A673 (cell line): ENCODE data around the gene PIEZO1. TPM values are rescaled to one million over a fixed set of nuclear protein-coding genes. Genes with fewer than 3 reads are reported as not detected.

Experiments
- BruUV-seq: library from RNA; stranded (reverse); fragments of 400-500 nt; replicated peaks from 2 replicates; lab custom pipeline; 2021; lab: Mats Ljungman, UMichigan
- CTCF ChIA-PET: fragments of 300-600 bp; sonication (Branson Sonifier 250); formaldehyde crosslinking; loops from one replicate; lab custom pipeline; 2022; ENCODE audit warnings: antibody characterized with exemption; lab: Charles Lee
- POLR2A ChIA-PET: fragments of 300-600 bp; sonication (Branson Sonifier 250); formaldehyde crosslinking; loops from one replicate; lab custom pipeline; 2022; ENCODE audit warnings: antibody characterized with exemption; ENCODE audit not compliant: low non-redundant PET; lab: Charles Lee
- DNase-seq: peaks from one replicate; pipeline ENCODE4 v3.0.0-alpha.2; 2015; ENCODE audit warnings: low spot score
- H3K27ac ChIP-seq: fragments of 200-600 bp; sonication (generic); 2 replicates; pipeline ENCODE4 v1.5.1; 2016; ENCODE audit warnings: mixed run types, low read depth, mild to moderate bottlenecking, mixed read lengths, antibody characterized with exemption, low read length; ENCODE audit not compliant: poor library complexity, severe bottlenecking
- H3K27me3 ChIP-seq: fragments of 200-600 bp; sonication (generic); replicated peaks from 2 replicates; pipeline ENCODE4 v1.6.1; 2017; ENCODE audit warnings: mixed run types, low read depth, mild to moderate bottlenecking, mixed read lengths, antibody characterized with exemption, low read length; ENCODE audit not compliant: insufficient read depth, poor library complexity
- H3K36me3 ChIP-seq: fragments of 200-600 bp; sonication (generic); 2 replicates; pipeline ENCODE4 v1.6.1; 2016; ENCODE audit warnings: mixed run types, mild to moderate bottlenecking, mixed read lengths, antibody characterized with exemption, low read length; ENCODE audit not compliant: insufficient read depth, poor library complexity, severe bottlenecking
- H3K4me1 ChIP-seq: fragments of 200-600 bp; sonication (generic); 2 replicates; pipeline ENCODE4 v1.6.1; 2017; ENCODE audit warnings: mixed run types, mild to moderate bottlenecking, mixed read lengths, antibody characterized with exemption, low read length; ENCODE audit not compliant: insufficient read depth, poor library complexity, severe bottlenecking
- H3K4me3 ChIP-seq: fragments of 200-600 bp; sonication (generic); 2 replicates; pipeline ENCODE4 v1.5.1; 2016; ENCODE audit warnings: low read depth, mixed run types, mild to moderate bottlenecking, mixed read lengths, low read length; ENCODE audit not compliant: poor library complexity, severe bottlenecking
- H3K9me3 ChIP-seq: fragments of 200-600 bp; sonication (generic); 2 replicates; pipeline ENCODE4 v1.6.1; 2016; ENCODE audit warnings: mixed run types, low read depth, mild to moderate bottlenecking, mixed read lengths, antibody characterized with exemption, low read length; ENCODE audit not compliant: poor library complexity, severe bottlenecking
- EZH2 ChIP-seq: fragments of 200-600 bp; sonication (generic); IDR thresholded peaks from 2 replicates; pipeline ENCODE4 v1.6.1; 2017; ENCODE audit warnings: borderline replicate concordance, low read depth, mild to moderate bottlenecking, mixed read lengths, antibody characterized with exemption, low read length; ENCODE audit not compliant: poor library complexity, severe bottlenecking
- intact Hi-C: fragments of 100-400 bp; cut with micrococcal nuclease; formaldehyde crosslinking; loops from one replicate; pipeline ENCODE4 v1.10.0; 2022; ENCODE audit not compliant: unreplicated experiment
- total RNA-seq: library from RNA; stranded (reverse); gene quantifications from 2 replicates; pipeline ENCODE4 v1.2.3, GENCODE V29; 2021
- TF ChIP-seq, protein P1 (sequence below): fragments of 300-800, 200-600 bp; sonication (generic); conservative IDR thresholded peaks from 2 replicates; pipeline ENCODE4 v1.5.1; 2017; ENCODE audit warnings: low read depth, mild to moderate bottlenecking, antibody characterized with exemption, low read length, moderate library complexity, mixed read lengths

PIEZO1 gene
- total RNA-seq, 1 experiment from 2014 or later: 174 TPM

DNA sequence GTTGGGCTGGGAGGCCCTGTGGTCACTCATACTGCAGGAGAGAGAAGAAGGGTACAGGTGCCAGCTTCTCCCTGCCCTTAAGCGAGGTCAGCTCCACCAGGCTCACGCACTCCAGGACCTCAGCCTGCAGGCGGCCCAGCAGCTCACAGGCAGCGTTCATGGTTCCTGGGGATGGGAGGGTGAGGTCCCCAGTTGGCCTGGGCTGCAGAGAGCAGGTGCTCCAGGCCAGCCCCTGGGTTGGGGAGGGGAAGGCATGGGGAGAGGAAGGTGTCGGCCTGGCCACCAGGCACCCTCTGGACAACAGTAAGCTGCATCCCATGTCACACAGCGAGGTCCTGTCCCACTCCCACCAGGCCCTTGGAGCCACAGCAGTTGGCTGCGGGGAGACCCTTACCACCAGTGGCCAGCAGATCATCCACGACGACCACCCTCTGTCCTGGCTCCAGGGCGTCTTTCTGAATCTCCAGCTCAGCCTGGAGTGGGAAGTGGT, 24.7 kb upstream of the PIEZO1 start:
- Histone ChIP-seq H3K36me3 (peaks cover 56% of the 10 kb centered on the region), H3K4me3 (peak overlapping the region; percentile 1), H3K9me3 (no peaks in the 10 kb centered on the region), H3K27ac (peak overlapping the region; percentile 94), H3K27me3 (no peaks in the 10 kb centered on the region), H3K4me1 (peaks cover 22% of the 10 kb centered on the region)
- CTCF ChIA-PET: no interaction called here
- POLR2A ChIA-PET: interaction anchor here (0.6 kb wide), 1 partner anchor 11 kb away, joined by 3 read pairs; no protein-coding TSS in a partner anchor
- no TSS peak for BruUV-seq
- intact Hi-C loops: loop anchor here (5.0 kb wide), 1 partner anchor 363 kb away; the partner anchor contains the start of gene CDH15
- TF ChIP-seq EZH2: no peak
- TF ChIP-seq, protein P1, sequence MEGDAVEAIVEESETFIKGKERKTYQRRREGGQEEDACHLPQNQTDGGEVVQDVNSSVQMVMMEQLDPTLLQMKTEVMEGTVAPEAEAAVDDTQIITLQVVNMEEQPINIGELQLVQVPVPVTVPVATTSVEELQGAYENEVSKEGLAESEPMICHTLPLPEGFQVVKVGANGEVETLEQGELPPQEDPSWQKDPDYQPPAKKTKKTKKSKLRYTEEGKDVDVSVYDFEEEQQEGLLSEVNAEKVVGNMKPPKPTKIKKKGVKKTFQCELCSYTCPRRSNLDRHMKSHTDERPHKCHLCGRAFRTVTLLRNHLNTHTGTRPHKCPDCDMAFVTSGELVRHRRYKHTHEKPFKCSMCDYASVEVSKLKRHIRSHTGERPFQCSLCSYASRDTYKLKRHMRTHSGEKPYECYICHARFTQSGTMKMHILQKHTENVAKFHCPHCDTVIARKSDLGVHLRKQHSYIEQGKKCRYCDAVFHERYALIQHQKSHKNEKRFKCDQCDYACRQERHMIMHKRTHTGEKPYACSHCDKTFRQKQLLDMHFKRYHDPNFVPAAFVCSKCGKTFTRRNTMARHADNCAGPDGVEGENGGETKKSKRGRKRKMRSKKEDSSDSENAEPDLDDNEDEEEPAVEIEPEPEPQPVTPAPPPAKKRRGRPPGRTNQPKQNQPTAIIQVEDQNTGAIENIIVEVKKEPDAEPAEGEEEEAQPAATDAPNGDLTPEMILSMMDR: no peak
- DNase-seq: no peak

DNA sequence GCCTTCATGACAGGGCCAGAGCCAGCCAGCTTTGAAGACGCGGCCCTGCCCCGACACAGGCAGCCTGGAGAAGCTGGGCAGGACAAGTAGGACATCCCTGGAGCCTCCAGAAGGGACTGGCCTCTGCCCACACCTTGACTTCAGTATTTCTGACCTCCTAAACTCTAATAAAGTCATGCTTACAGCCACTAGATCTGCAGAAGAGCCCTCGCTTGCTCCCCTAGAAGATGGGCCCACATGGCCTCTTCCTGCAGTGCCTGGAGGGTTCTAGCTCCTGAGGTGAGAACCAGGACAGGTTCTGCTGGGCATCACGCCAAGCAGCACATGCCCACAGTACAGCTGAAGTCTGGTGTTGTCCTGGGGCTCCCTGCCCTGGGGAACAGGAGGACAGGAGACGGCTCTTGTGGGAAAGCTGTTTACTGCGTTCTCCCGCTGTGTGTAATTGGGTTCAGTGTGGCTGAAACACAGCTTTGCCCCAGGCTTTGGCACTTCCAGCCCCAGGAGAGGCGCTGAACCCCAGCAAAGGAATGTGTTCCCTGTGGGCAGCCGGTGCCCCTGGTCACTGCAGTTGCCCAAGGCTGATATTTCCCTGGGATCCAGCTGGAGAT, 24.2 kb upstream of the PIEZO1 start:
- intact Hi-C loops: no loop called here
- no peak for TF ChIP-seq EZH2
- TF ChIP-seq, protein P1: no peak
- peaks cover 22% of the 10 kb centered on the region for H3K4me1 ChIP-seq

DNA sequence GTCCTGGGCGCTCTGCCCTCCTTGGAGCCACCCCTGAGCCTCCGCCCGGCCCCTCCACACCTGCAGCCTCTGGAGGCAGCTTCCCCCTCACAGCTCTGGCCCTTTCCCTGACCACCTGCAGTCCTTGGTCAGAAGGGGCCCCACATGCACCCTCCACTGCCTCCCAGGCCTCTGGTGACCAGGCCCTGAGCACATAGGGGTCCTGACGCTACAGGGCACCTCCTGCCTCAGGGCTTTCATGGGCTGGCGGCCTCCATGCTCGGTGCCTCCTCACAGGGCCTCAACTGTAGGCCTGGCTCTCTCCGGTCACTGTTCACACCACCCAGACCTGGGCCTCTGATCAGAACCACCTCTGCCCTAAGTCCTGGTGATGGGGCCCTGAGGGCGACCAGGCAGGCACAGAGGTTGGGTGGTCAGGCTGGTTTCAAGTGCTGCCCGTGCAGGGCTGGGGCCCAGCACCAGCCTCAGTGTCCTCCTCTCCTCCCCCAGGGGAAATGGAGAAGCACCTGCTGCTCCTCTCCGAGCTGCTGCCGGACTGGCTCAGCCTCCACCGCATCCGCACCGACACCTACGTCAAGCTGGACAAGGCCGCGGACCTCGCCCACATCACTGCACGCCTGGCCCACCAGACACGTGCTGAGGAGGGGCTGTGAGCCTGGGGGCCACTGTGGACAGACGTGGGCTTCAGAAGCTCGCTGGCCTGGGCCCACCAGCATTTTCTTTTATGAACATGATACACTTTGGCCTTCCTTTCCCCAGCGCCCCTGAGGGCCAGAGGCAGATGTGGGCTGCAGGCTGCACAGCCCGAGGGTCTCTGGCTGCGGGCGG, 22.8 kb upstream of the PIEZO1 start:
- Histone ChIP-seq H3K9me3 (no peaks in the 10 kb centered on the region), H3K27me3 (no peaks in the 10 kb centered on the region), H3K4me1 (peaks cover 22% of the 10 kb centered on the region), H3K27ac (no peak overlapping the region), H3K36me3 (peaks cover 60% of the 10 kb centered on the region), H3K4me3 (no peak overlapping the region)
- ChIA-PET CTCF (no interaction called here), POLR2A (interaction anchor here (0.6 kb wide), 1 partner anchor 313 kb away, joined by 4 read pairs; no protein-coding TSS in a partner anchor)
- TF ChIP-seq EZH2: no peak
- TF ChIP-seq, protein P1: no peak
- intact Hi-C loops: no loop called here
- DNase-seq: no peak
- no TSS peak for BruUV-seq

More for the DNA sequence above, 24.2 kb upstream of the PIEZO1 start:
- CTCF ChIA-PET: interaction anchor here (0.6 kb wide), 1 partner anchor 72 kb away, joined by 4 read pairs; no protein-coding TSS in a partner anchor
- DNase-seq: no peak
- H3K9me3 ChIP-seq: no peaks in the 10 kb centered on the region
- POLR2A ChIA-PET: interaction anchor here (0.6 kb wide), 1 partner anchor 11 kb away, joined by 3 read pairs; no protein-coding TSS in a partner anchor
- H3K4me3 ChIP-seq: no peak overlapping the region
- H3K27ac ChIP-seq: peak overlapping the region; percentile 21
- no peaks in the 10 kb centered on the region for H3K27me3 ChIP-seq
- TSS peak; percentile 46 for BruUV-seq
- peaks cover 60% of the 10 kb centered on the region for H3K36me3 ChIP-seq
